SU-DHL-6 (cell line): ENCODE results near the gene RNF150.

Experiments used
- EZH2phosphoT487 ChIP-seq: fragments of 200-600 bp; sonication (generic), shearing (Covaris generic); conservative IDR thresholded peaks from 2 replicates; pipeline ENCODE4 v1.6.1; 2018; ENCODE audit warnings: mild to moderate bottlenecking, antibody characterized with exemption, low read length, moderate library complexity, mixed read lengths
- TF ChIP-seq, protein P1 (sequence below): fragments of 200-600 bp; sonication (generic); IDR thresholded peaks from one replicate; pipeline ENCODE4 v1.5.1; 2017; ENCODE audit warnings: antibody characterized with exemption, mild to moderate bottlenecking, low read length, moderate library complexity; ENCODE audit not compliant: insufficient read depth, poor library complexity, severe bottlenecking

DNA sequence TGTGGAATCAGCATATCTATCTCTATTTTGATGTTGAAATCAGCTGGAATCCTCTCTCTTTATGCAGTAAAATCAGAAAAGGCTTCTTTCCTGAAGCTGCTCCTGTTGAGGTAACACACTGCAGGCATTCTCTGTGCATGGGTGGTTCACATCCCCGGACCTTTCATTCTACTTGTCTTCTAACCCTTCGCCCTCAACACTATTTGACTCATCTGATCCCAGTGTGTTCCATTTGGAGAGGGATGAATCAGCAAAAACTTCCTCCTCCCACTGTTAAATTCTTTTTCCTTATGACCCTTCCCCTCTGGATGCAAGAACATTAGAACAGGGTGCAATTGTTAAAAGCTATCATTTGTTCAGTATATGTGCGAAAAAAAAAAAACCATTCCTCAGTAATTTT is 67.4 kb downstream of the RNF150 start:
- TF ChIP-seq, protein P1, sequence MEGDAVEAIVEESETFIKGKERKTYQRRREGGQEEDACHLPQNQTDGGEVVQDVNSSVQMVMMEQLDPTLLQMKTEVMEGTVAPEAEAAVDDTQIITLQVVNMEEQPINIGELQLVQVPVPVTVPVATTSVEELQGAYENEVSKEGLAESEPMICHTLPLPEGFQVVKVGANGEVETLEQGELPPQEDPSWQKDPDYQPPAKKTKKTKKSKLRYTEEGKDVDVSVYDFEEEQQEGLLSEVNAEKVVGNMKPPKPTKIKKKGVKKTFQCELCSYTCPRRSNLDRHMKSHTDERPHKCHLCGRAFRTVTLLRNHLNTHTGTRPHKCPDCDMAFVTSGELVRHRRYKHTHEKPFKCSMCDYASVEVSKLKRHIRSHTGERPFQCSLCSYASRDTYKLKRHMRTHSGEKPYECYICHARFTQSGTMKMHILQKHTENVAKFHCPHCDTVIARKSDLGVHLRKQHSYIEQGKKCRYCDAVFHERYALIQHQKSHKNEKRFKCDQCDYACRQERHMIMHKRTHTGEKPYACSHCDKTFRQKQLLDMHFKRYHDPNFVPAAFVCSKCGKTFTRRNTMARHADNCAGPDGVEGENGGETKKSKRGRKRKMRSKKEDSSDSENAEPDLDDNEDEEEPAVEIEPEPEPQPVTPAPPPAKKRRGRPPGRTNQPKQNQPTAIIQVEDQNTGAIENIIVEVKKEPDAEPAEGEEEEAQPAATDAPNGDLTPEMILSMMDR, result no peak
- TF ChIP-seq EZH2phosphoT487, result no peak
